GM19240 (cell line): ENCODE measurements around the gene CCDC194.

Source experiments
- DNase-seq: peaks from one replicate; pipeline ENCODE4 v3.0.0; 2011; ENCODE audit warnings: low spot score; ENCODE audit not compliant: insufficient read length

The CCDC194 gene

GRCh38 chr19:17406046-17406886 is 12.3 kb upstream of the CCDC194 start:
- DNase-seq, result no peak

GRCh38 chr19:17405250-17406045 is 11.5 kb upstream of the CCDC194 start, which contains the start of gene BST2:
Gene BST2 (minus strand): TSS chr19:17405630. CDS start chr19:17405575, 55 bp downstream.
- DNase-seq, result peak; percentile 96

- DNase-seq, result no peak
These were observed 10.7 kb upstream of the CCDC194 start for GRCh38 chr19:17404621-17405249.

- DNase-seq, result no peak
These were observed 10.0 kb upstream of the CCDC194 start for GRCh38 chr19:17404015-17404414.

- no peak for DNase-seq
These were observed 9.2 kb upstream of the CCDC194 start for GRCh38 chr19:17402982-17403855.

GRCh38 chr19:17401628-17402027 is 7.6 kb upstream of the CCDC194 start:
- no peak for DNase-seq

- DNase-seq, result no peak
These were observed 5.0 kb upstream of the CCDC194 start for GRCh38 chr19:17398902-17399527.

- DNase-seq, result no peak
These were observed 957 bp upstream of the CCDC194 start for GRCh38 chr19:17394891-17395415.

GRCh38 chr19:17393002-17393401 is 994 bp downstream of the CCDC194 start:
- DNase-seq, result no peak

- DNase-seq, result no peak
These were observed 2.4 kb downstream of the CCDC194 start for GRCh38 chr19:17391371-17392151.

- DNase-seq, result peak; percentile 96
These were observed 3.2 kb downstream of the CCDC194 start for GRCh38 chr19:17390665-17391370.

GRCh38 chr19:17389957-17390664 is 3.9 kb downstream of the CCDC194 start:
- DNase-seq, result no peak

GRCh38 chr19:17389288-17389687 is 4.7 kb downstream of the CCDC194 start:
- DNase-seq, result no peak

GRCh38 chr19:17385878-17386611 is 8.0 kb downstream of the CCDC194 start:
- no peak for DNase-seq

GRCh38 chr19:17380426-17381138 is 13.4 kb downstream of the CCDC194 start:
- no peak for DNase-seq

- DNase-seq, result no peak
These were observed 14.8 kb downstream of the CCDC194 start for GRCh38 chr19:17379221-17379631.

- no peak for DNase-seq
These were observed 15.7 kb downstream of the CCDC194 start for GRCh38 chr19:17378271-17378670.
